Gastroesophageal sphincter (tissue), 3 donors: ENCODE results near the gene CTNNA1.
"Not testable (repeated sequence)": the region's sequence is repeated elsewhere in the genome, so short reads cannot be mapped to it uniquely, and the experiment has no call there.

Experiments used
- CTCF ChIP-seq, 4 experiments: fragments of 200-600 bp in 2 of 4; fragments of 450-650 bp in 2 of 4; sonication (generic) in 1 of 4; IDR thresholded peaks; one replicate each; pipeline ENCODE4 v1.5.1; 2017 to 2019; ENCODE audit warnings: antibody characterized with exemption in 4 of 4, mild to moderate bottlenecking in 2 of 4, moderate library complexity in 2 of 4
- EP300 ChIP-seq: sonication (generic); formaldehyde crosslinking; IDR thresholded peaks from one replicate; pipeline ENCODE4 v1.6.1; 2017; ENCODE audit warnings: antibody characterized with exemption, mild to moderate bottlenecking
- POLR2A ChIP-seq, 2 donors: fragments of 450-650 bp; IDR thresholded peaks; one replicate each; pipeline ENCODE4 v1.6.1; 2017; ENCODE audit warnings: antibody characterized with exemption in 2 of 2, mild to moderate bottlenecking in 2 of 2, moderate library complexity in 1 of 2
- POLR2AphosphoS5 ChIP-seq: sonication (generic); formaldehyde crosslinking; IDR thresholded peaks from one replicate; pipeline ENCODE4 v1.6.1; 2017; ENCODE audit warnings: antibody characterized with exemption

- not testable (repeated sequence) for TF ChIP-seq CTCF (IDR thresholded peaks at IDR 0.05); POLR2A (IDR thresholded peaks at IDR 0.05); EP300; POLR2AphosphoS5
Observed at GRCh38 chr5:138834853-138835252, 81.6 kb downstream of the CTNNA1 start.
